ENCODE data around the gene FOXP1. TPM values are rescaled to one million over a fixed set of nuclear protein-coding genes. Genes with fewer than 3 reads are reported as not detected.

FOXP1 gene
- total and polyA plus RNA-seq, 3 donors from 2014 or later, result 37.8 to 105 (median 75.9) TPM

DNA sequence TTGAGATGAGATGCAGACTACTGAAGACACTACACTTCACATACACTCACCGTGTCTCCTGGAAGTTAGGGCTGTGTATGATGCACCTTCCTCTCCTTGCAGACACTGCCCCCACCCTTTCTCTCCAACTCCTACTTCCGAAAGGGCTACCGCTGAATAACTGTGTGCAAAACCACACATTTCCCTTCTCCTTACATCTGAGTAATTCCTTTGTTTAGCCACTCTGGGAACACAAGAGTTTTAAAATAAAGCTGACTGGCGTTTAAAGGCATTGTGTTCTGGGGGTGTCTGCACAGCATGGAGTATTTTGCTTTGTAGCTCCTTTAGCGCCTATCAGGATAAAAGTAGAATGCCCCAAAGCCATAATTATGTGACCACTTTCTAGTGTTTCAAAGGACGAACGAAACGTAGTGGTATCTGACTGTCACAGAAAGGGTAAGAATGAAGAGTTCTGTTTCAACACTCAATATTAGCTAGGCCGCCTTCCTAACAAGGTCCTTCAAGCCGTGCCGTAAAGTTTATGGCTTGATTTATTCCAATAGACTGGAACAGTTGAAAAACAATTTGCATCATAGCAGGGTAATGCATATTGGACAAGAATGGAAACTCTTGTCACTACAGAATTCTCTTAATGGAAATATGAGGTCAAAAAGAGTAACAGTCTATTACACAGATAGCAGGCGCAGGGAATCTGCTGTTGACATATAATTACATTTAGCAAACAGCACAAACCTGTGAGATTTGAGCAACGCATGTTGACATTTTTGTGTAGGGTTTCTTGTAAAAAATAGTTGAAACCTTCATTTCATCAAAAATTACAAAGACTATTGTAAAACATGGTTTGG lies 619.9 kb downstream of the FOXP1 start:
- H3K4me1 ChIP-seq, result no peaks in the 10 kb centered on the region
- no peak for TF ChIP-seq POLR2A (IDR thresholded peaks at IDR 0.05)
- no peak for TF ChIP-seq CTCF (IDR thresholded peaks at IDR 0.05)
- 91 to 93% methylated on average over 13 of the region's 13 CpGs for WGBS, 2 donors
- no peak overlapping the region for H3K4me3 ChIP-seq
- DNase-seq, result no peak
- H3K36me3 ChIP-seq (ENCODE audit: low read depth, missing control alignments), result no peaks in the 10 kb centered on the region
- intact Hi-C loops (cut with DNase I; ENCODE audit: low total_unique reads), result no loop called here
- H3K27me3 ChIP-seq, result no peaks in the 10 kb centered on the region
- no peak overlapping the region for H3K27ac ChIP-seq
- no peaks in the 10 kb centered on the region for H3K9me3 ChIP-seq

DNA sequence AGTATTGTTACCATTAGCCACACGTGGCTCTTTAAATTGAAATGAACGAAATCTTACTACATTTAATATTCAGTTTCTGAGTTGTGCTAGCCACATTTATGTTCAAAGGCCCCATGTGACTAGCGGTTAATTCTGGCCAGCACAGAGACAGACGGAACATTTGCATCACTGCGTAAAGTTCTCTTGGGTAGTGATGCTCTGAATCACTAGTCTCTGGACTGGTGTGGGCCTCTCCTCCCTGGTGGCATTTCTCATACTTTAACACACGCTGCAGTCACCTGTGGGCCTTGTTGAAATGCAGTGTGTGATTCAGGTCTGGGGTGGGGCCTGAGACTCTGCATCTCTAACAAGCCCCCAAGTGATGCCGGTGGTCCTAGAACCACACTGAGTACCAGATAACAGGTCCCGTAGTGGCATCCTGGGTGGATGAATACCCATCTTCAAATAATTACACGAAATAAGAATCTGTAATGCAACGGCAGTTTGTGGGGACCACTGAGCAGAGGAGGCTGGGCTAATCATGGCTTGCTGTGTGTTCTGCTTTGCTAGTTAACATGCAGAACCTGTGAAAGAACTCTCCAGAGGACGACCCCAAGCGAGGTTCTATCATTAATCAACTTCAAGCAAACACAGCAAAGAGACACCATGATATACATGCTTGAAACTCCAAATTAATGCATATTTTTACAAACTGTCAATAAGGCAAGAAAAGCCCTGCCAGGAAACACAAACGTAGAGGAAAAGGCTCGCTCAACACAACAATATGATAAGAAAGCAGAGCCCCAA lies 623.8 kb downstream of the FOXP1 start:
- Histone ChIP-seq H3K4me1 (peaks cover 17% of the 10 kb centered on the region), H3K36me3 (ENCODE audit: low read depth, missing control alignments) (no peaks in the 10 kb centered on the region), H3K27ac (no peak overlapping the region), H3K9me3 (no peaks in the 10 kb centered on the region), H3K4me3 (no peak overlapping the region), H3K27me3 (no peaks in the 10 kb centered on the region)
- intact Hi-C loops (cut with DNase I; ENCODE audit: low total_unique reads), result no loop called here
- WGBS, 2 donors, result 92 to 94% methylated on average over 14 of the region's 14 CpGs
- DNase-seq, result no peak
- no peak for TF ChIP-seq POLR2A (IDR thresholded peaks at IDR 0.05)
- no peak for TF ChIP-seq CTCF (IDR thresholded peaks at IDR 0.05)

GRCh38 chr3:70952033-70952747 lies 631.3 kb downstream of the FOXP1 start:
- H3K27ac ChIP-seq, result no peak overlapping the region
- peaks cover 19% of the 10 kb centered on the region for H3K4me1 ChIP-seq
- TF ChIP-seq POLR2A (IDR thresholded peaks at IDR 0.05), result no peak
- no peak for TF ChIP-seq CTCF (IDR thresholded peaks at IDR 0.05)
- no peaks in the 10 kb centered on the region for H3K36me3 ChIP-seq (ENCODE audit: low read depth, missing control alignments)
- no peaks in the 10 kb centered on the region for H3K9me3 ChIP-seq
- intact Hi-C loops (cut with DNase I; ENCODE audit: low total_unique reads), result no loop called here
- H3K27me3 ChIP-seq, result no peaks in the 10 kb centered on the region
- H3K4me3 ChIP-seq, result no peak overlapping the region
- WGBS, 2 donors, result 81 to 83% methylated on average over 12 of the region's 12 CpGs
- DNase-seq, result no peak

GRCh38 chr3:70951316-70951715 lies 632.2 kb downstream of the FOXP1 start:
- no peak overlapping the region for H3K27ac ChIP-seq
- H3K9me3 ChIP-seq, result no peaks in the 10 kb centered on the region
- H3K4me1 ChIP-seq, result peaks cover 12% of the 10 kb centered on the region
- TF ChIP-seq CTCF (IDR thresholded peaks at IDR 0.05), result no peak
- no peak for TF ChIP-seq POLR2A (IDR thresholded peaks at IDR 0.05)
- intact Hi-C loops (cut with DNase I; ENCODE audit: low total_unique reads), result no loop called here
- DNase-seq, result no peak
- H3K36me3 ChIP-seq (ENCODE audit: low read depth, missing control alignments), result no peaks in the 10 kb centered on the region
- WGBS, 2 donors, result 57% methylated on average over 5 of the region's 5 CpGs
- H3K27me3 ChIP-seq, result no peaks in the 10 kb centered on the region
- H3K4me3 ChIP-seq, result no peak overlapping the region
